AG10803 (cell line): Measurements from ENCODE around the gene COPZ1.

Source experiments
- DNase-seq: peaks from one replicate; pipeline ENCODE4 v3.0.0; 2010; ENCODE audit warnings: low read depth
- H3K4me3 ChIP-seq: 2 replicates; pipeline ENCODE4 v1.5.1; 2011; ENCODE audit warnings: mild to moderate bottlenecking, low read length, control low read depth
- CTCF ChIP-seq: conservative IDR thresholded peaks from 2 replicates; pipeline ENCODE4 v1.5.1; 2011; ENCODE audit warnings: mild to moderate bottlenecking, low read length, control low read depth, inconsistent platforms

COPZ1 gene

GRCh38 chr12:54398218-54398617 is 73.3 kb downstream of the COPZ1 start:
- DNase-seq: no peak
- no peak for TF ChIP-seq CTCF
- no peak overlapping the region for H3K4me3 ChIP-seq

GRCh38 chr12:54398995-54399793 is 74.3 kb downstream of the COPZ1 start:
- H3K4me3 ChIP-seq: no peak overlapping the region
- DNase-seq: peak; percentile 77
- peak; percentile 100 for TF ChIP-seq CTCF

GRCh38 chr12:54401119-54401518 is 76.2 kb downstream of the COPZ1 start:
- DNase-seq: no peak
- H3K4me3 ChIP-seq: no peak overlapping the region
- TF ChIP-seq CTCF: no peak
